ENCODE measurements around the gene SPACA9.

The SPACA9 gene

GRCh38 chr9:132894862-132895835, 16.5 kb downstream of the SPACA9 start:
- DNase-seq (ENCODE audit: low read depth) = no peak

DNA sequence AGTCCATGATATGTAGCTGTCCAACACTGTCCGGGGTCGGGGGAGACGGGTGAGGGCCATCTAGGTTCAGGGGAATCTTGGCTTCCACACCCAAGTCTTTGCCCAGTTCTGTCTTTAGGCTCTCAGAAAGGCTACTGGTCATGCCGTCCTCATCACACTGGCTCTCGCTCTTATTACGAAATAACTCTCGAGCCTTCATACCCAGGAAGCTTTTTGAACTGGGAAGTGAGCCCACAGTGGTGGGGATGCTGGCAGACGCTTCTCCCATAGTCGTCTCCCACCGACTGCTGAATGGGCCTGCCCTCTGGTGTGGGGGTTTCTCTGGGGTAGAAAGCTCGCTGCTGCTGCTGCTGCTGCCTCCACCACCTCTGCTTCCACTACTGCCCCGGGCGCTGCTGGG, 17.6 kb downstream of the SPACA9 start:
- no peak for DNase-seq (ENCODE audit: low read depth)

GRCh38 chr9:132896906-132897305, 18.2 kb downstream of the SPACA9 start:
- no peak for DNase-seq (ENCODE audit: low read depth)

GRCh38 chr9:132898051-132898450, 19.4 kb downstream of the SPACA9 start:
- no peak for DNase-seq (ENCODE audit: low read depth)

DNA sequence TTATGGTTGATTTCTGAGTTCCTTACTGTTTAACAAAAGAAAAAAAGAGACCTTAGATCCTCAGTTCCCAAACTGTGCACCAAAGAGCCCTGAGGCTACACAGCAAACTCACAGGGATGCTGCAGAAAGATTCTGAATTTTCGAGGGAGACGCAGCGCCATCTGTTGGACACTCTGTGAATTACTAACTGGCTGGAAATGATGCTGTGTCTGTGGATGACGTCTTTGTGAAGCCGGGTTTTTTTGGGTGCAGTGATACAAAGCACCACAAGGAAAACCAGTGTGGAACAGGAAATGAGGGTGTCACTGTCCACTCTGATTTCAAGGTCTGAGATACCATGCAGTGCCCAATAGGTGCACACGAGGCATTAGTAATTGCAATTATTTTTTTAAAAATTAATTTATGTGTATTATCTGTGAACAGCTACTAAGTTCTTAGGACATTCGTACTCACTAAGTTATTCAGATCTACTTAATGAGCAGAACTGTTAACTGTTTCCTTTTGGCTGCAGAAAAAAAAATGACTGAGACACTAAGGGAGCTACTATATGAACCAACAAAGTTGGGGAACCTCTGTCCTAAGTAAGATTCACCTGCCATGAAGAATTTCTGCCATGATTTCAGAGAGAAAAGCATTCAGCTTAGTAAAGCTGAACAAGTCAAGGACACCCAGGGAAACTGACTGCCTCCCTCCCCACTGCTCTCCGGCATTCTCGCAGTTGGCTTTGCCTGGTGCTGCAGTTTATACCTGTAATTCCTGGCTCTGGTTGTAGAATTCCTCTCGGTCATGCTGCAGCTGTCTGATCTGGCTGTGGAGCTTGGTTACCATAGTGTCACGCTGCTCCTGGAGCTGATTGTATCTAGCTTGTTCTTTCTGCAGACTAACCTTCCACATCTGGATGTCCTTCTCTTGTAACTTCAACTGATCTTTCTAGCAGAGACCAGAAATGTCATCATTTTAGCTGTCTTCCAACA, 23.4 kb downstream of the SPACA9 start:
- peak; percentile 84 for DNase-seq (ENCODE audit: low read depth)

DNA sequence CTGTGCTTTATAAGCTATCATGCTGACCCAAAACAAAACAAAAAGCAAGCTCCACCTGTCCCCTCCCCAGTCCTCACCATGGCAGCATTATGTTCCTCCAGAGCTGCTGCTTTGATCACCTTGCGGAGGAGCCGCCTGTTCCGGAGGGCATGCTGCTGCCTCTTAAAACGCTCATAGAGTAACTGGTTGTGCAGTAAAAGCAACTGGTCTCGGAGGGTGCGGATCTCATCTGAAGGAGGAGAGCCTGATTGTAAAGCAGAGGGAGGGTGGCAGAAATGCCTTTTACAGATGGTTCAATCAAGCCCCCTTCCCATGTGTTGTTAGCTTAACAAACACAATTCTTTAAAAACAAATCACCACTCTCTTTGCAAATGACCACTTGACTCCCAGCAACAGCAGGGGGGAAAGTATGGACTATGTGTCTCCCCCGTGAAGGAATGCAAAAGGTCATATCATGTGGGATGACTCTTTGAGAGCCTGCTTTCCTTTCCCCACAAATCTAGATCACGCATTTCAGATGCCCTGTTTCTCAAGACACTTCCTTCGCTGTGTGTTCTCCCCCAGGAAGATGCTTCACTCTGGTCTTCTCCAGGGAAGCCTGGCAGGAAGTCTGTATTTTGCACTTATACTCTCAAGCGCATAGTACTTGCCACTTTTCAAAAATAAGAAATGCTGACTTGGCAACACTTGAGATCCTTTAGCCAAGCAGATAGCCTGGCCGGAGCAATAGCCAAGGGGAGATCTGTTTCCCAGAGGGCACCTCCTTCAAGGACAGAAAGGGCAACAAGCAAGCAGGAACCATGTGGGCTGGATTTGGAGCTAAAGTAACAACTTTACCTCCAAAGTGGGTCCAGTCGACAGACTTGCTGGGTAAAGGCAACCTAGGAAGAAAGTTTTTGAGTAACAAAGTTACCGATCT, 25.1 kb downstream of the SPACA9 start:
- no peak for DNase-seq (ENCODE audit: low read depth)

DNA sequence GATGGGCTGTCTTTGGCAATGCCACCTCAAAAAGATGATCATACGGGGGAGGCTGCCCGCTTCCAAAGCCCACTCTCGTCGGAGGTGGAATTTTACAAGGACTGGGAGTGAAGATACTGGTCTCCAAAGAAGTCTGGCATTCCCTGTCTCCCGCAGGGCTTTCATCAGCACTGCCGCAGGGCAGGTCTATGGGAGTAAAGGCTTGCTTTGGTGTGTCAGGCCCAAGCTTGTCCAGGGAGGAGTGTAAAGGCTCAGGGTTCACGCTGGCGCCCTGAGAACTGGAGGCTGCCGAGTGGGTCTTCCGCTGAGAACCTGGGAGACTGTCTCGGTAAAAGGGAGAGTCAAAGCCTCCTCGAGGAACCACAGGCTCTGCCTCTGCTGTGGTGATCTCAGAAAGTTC, 27.0 kb downstream of the SPACA9 start:
- DNase-seq (ENCODE audit: low read depth) = no peak

- no peak for DNase-seq (ENCODE audit: low read depth)
Observed at GRCh38 chr9:132908635-132909034, 29.9 kb downstream of the SPACA9 start.

GRCh38 chr9:132909311-132909710, 30.6 kb downstream of the SPACA9 start:
- DNase-seq (ENCODE audit: low read depth) = no peak

GRCh38 chr9:132910376-132910775, 31.7 kb downstream of the SPACA9 start:
- DNase-seq (ENCODE audit: low read depth) = no peak

DNA sequence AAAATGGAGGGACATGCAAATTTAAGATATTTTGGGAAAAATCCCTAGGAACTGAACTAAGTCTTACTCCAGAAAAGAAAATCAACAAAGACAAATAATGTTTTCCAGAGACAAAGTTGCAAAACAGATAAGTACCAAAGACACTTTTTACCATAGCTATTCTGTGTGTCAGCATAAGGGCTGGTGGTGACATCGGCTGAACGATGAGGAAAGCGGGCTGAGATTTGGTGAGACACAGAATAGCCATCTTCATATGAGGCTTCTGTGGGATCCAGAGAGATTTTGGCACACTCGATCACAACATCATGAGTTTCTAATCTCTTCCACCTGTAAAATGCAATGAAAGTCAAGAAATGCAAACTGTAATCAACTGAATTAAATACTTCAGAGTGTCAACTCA, 33.4 kb downstream of the SPACA9 start:
- no peak for DNase-seq (ENCODE audit: low read depth)

- no peak for DNase-seq (ENCODE audit: low read depth)
Observed at GRCh38 chr9:132914924-132915323, 36.2 kb downstream of the SPACA9 start.

DNA sequence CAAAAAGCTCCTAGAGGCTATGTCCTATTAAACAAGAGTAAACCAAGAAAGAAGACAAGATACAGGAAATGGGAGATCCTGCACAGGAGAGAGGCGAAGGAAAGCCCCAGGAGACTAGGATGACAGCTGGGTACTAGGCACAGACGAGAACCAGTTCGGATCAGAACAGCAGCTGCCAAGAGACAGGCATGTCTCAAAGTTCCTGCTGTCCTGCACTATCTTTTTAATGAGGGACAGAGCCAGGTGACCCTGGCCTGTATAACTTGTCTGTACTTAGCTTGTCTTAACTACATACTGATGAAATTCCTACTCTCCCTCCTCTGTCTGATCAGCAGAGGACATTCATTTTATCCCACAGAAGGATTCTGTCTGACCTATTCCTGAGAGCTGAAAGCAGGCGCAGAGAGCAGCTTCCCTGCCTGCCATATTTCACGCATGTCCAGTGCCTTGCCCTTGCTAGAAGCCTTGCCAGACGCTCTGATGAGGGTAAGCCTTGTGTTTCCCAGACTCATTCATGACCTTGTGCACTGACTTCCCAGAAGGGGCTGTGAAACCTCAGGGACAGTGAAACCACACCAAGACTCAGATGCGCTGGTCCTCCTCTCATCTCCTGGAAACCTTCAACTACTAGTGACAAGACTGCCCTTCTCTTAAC, 41.0 kb downstream of the SPACA9 start:
- DNase-seq (ENCODE audit: low read depth) = no peak

DNA sequence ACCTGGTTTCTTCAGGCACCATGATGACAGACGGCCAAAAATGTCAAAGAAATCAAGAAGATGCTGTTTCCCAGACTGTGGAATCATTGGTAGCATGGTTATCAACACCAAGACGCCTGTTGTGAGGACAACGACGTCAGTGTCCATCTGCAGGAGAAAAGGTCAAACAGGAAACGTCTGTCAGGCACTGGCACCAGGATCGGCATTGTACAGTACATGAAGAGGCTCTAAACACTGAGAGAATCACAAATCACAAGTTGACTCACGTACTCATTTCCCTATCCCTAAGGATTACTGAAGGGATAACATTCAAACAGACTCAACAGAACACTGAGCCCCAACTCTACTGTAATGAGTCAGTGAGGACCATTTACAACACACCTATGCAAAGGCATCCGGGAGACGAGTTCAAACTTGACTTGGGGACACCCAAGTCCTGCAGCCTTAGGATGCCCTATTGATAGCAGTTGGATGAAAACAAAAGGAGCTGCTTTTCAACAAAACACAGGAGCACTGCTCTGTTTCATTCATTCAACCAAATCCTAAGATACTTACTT, 44.7 kb downstream of the SPACA9 start:
- no peak for DNase-seq (ENCODE audit: low read depth)

GRCh38 chr9:132927704-132928103, 49.0 kb downstream of the SPACA9 start:
- no peak for DNase-seq (ENCODE audit: low read depth)

DNA sequence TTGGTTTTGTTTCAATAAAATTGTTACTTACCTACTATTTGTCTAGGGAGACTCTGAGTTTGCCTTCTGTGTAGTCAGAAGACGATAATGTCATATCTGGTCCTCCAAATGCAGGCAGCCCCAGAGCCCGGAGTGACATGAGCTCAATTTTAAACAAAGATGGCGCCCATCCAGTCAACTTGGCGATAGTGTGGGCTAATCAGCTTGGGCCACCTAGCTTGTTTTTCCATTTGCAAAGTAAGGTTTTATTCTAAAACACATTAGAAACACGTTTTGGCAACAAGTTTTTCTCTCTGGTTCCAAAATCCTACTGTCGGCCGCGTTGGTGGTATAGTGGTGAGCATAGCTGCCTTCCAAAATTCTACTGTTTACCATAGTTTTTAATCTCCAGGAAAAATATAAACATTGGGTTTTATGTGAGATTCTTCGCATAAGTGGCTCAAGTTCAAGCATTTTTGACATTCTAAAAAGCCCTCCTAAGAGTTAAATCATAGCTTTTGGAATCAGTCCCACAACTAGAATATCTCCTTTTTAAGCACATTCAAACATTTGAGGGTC, 52.6 kb downstream of the SPACA9 start:
- peak; percentile 62 for DNase-seq (ENCODE audit: low read depth)

DNA sequence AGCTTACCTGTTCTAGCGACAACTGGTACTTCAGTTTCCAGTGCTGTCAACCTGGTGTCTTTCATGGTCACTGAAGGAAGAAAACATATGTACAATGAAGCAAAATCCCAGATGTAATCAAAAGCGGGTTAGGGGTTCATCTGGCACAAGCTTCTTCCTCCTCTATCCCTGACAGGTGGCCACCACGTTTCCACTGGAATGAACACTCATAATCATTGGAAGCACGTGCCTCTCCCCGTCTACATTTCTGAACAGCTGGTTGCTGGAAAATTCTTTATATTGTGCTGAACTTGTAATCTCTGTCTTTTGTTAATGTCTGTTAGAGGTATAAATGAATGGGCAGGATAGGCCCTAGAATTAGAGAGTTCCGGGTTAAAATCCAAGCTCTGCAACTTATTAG, 56.3 kb downstream of the SPACA9 start:
- DNase-seq (ENCODE audit: low read depth) = no peak

GRCh38 chr9:132937463-132937901, 58.8 kb downstream of the SPACA9 start:
- peak; percentile 22 for DNase-seq (ENCODE audit: low read depth)

DNA sequence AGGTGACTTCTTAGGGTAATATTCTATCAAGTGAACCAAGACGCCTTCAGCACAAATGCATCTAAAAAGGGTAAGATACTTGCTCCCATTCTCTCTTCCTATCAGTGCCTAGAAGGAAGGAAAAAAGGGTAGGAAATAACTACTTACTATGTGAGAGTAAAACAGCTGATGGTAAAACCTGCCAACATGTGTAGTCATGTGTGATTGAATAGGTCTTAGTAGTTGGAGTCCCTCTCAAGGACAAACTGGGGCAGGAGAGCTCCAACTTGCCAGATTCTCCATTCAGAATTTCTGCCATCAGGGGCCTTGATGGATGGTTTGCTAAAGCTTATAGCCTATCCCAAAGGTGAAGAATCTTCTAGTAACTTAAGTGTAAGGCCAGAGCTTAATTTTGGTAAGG, 60.5 kb downstream of the SPACA9 start:
- no peak for DNase-seq (ENCODE audit: low read depth)

Data from EH (cell line).